ENCODE measurements around the gene GNA12. TPM values are rescaled to one million over a fixed set of nuclear protein-coding genes. Genes with fewer than 3 reads are reported as not detected.

The GNA12 gene
- total and polyA plus RNA-seq, 10 of the 15 experiments (the other 5 are each of a cell fraction or from before 2014, with no cell fraction given) = 1.9 to 51.8 (median 12.6) TPM

GRCh38 chr7:2886900-2887299 is 42.8 kb upstream of the GNA12 start (continued):
- TF ChIP-seq CEBPZ (IDR thresholded peaks at IDR 0.05; ENCODE audit: low read depth, low read length) = no peak
- no peak for TF ChIP-seq ATF3 (IDR thresholded peaks at IDR 0.05; ENCODE audit: borderline replicate concordance, extremely low read depth, low read depth, low read length)
- TF ChIP-seq RUNX3 (IDR thresholded peaks at IDR 0.05; ENCODE audit: low read length) = no peak
- no peak for TF ChIP-seq MXI1 (IDR thresholded peaks at IDR 0.05; ENCODE audit: low read depth, low read length)
- peak; percentile 38; the same call in 1 of the 3 replicates for TF ChIP-seq POU2F2 (IDR thresholded peaks at IDR 0.05; ENCODE audit: borderline replicate concordance, low read depth, low read length)
- TF ChIP-seq ZBTB4 (CRISPR knock-in tag; IDR thresholded peaks at IDR 0.05) = no peak
- TF ChIP-seq HDAC6 (IDR thresholded peaks at IDR 0.05; ENCODE audit: unreplicated experiment) = no peak
- TF ChIP-seq MYB (IDR thresholded peaks at IDR 0.05; ENCODE audit: borderline replicate concordance, low read depth, low read length) = no peak
- no peak for TF ChIP-seq PML (IDR thresholded peaks at IDR 0.05; ENCODE audit: low read length)
- TF ChIP-seq SIX5 (IDR thresholded peaks at IDR 0.05; ENCODE audit: low read depth, low read length, severe bottlenecking) = no peak
- TF ChIP-seq MYC (IDR thresholded peaks at IDR 0.05; ENCODE audit: insufficient read depth, insufficient read length, insufficient replicate concordance, low read length, severe bottlenecking) = no peak
- TF ChIP-seq CTCF (IDR thresholded peaks at IDR 0.05 in 2 of 3, conservative IDR thresholded peaks at IDR 0.05 in 1 of 3; ENCODE audit: control insufficient read depth in 2 of 3, extremely low read depth in 1 of 3, insufficient read depth in 1 of 3, low read depth in 3 of 3, low read length in 3 of 3) = peak; percentile 88 to 94 (median 88)
- no peak for TF ChIP-seq ATF7 (IDR thresholded peaks at IDR 0.05; ENCODE audit: low read depth)
- no peak for TF ChIP-seq SRF (IDR thresholded peaks at IDR 0.05; ENCODE audit: low read depth in 2 of 2, low read length in 2 of 2)
- TF ChIP-seq NKRF (conservative IDR thresholded peaks at IDR 0.05) = no peak
- no peak for TF ChIP-seq CBX3 (IDR thresholded peaks at IDR 0.05; ENCODE audit: borderline replicate concordance, low read depth)
- no peak for TF ChIP-seq JUNB (IDR thresholded peaks at IDR 0.05)
- TF ChIP-seq HDAC2 (IDR thresholded peaks at IDR 0.05) = no peak
- TF ChIP-seq USF2 (IDR thresholded peaks at IDR 0.05; ENCODE audit: borderline replicate concordance, low read depth, low read length) = no peak
